ENCODE data around the gene HJURP. TPM values are rescaled to one million over a fixed set of nuclear protein-coding genes. Genes with fewer than 3 reads are reported as not detected.
A peak's percentile ranks its signal among the peaks of the same experiment; 100 is the strongest.

HJURP gene
- total RNA-seq, 1 donor from 2014 or later, result 11.4 TPM

DNA sequence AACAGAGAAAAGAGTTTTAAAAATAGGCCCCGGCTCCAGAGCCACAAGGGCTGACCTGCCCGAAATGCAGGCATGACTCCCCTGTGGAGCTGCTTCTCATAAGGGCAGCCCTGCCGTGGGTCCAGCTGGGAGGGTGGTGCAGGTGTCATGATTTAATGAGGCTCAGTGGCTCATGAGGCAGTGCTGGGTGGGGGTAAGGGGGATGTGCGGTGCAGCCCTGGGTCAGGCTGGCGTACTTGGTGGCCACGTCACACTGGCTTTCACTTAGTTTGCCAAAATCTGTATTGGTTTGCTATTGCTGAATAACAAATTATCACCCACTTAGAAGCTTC, 33.6 kb downstream of the HJURP start:
- Mint-ChIP-seq H3K27me3 (ENCODE audit: unreplicated experiment) (peaks cover 4% of the 10 kb centered on the region), H3K9me3 (ENCODE audit: unreplicated experiment) (no peaks in the 10 kb centered on the region), H3K4me1 (ENCODE audit: unreplicated experiment) (peaks cover 3% of the 10 kb centered on the region), H3K36me3 (ENCODE audit: low read depth, unreplicated experiment) (no peaks in the 10 kb centered on the region), H3K4me3 (ENCODE audit: unreplicated experiment) (no peak overlapping the region), H3K27ac (ENCODE audit: unreplicated experiment) (no peak overlapping the region)
- TF ChIP-seq, protein P1, sequence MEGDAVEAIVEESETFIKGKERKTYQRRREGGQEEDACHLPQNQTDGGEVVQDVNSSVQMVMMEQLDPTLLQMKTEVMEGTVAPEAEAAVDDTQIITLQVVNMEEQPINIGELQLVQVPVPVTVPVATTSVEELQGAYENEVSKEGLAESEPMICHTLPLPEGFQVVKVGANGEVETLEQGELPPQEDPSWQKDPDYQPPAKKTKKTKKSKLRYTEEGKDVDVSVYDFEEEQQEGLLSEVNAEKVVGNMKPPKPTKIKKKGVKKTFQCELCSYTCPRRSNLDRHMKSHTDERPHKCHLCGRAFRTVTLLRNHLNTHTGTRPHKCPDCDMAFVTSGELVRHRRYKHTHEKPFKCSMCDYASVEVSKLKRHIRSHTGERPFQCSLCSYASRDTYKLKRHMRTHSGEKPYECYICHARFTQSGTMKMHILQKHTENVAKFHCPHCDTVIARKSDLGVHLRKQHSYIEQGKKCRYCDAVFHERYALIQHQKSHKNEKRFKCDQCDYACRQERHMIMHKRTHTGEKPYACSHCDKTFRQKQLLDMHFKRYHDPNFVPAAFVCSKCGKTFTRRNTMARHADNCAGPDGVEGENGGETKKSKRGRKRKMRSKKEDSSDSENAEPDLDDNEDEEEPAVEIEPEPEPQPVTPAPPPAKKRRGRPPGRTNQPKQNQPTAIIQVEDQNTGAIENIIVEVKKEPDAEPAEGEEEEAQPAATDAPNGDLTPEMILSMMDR (IDR thresholded peaks at IDR 0.05; ENCODE audit: unreplicated experiment), result no peak
- DNase-seq (ENCODE audit: low spot score), result no peak

DNA sequence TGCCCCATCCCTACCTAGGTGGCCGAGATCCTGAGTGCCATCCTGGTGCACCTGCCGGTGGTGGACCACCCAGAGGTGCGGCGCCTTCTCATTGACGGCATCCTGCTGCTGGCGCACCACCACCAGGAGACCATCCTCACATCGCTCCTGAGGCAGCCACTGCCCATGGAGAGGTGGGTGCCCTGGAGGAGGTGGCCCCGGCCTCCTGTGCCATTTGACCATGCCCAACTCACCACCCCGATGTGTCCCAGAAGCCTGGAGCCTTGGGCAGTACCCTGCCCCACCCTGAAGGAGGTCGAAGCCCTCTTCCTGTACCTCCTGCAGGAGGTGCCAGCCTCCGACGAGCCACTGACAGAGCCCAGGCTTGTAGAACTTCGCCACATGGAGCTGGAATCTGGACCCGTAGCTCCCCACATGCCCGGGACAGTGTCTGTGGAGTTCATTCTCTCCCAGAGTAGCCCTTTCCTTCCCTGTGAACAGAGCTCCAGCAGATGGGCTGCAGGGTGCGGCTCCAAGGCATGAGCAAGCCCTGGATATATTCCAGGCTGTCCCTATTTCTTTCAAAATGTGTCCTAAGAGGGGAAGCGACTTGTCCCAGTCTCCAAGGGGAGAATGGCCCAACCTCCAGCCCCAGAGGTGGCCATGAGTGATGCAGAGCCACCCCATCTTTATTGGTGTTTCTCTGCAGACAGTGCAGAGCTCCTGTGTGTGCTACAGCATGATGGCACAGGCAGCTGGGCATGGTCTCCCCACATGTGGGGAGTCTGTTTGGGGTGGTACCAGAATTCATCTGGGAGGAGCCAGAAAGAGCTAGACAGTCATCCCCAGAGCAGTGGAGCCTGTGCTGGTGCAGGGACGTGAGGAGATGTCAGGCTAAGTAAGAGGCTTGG, 34.2 kb downstream of the HJURP start:
- peaks cover 3% of the 10 kb centered on the region for H3K4me1 Mint-ChIP-seq (ENCODE audit: unreplicated experiment)
- DNase-seq (ENCODE audit: low spot score), result no peak
- H3K4me3 Mint-ChIP-seq (ENCODE audit: unreplicated experiment), result no peak overlapping the region
- H3K27me3 Mint-ChIP-seq (ENCODE audit: unreplicated experiment), result peaks cover 4% of the 10 kb centered on the region
- no peaks in the 10 kb centered on the region for H3K9me3 Mint-ChIP-seq (ENCODE audit: unreplicated experiment)
- TF ChIP-seq, protein P1 (IDR thresholded peaks at IDR 0.05; ENCODE audit: unreplicated experiment), result no peak
- no peak overlapping the region for H3K27ac Mint-ChIP-seq (ENCODE audit: unreplicated experiment)
- no peaks in the 10 kb centered on the region for H3K36me3 Mint-ChIP-seq (ENCODE audit: low read depth, unreplicated experiment)

DNA sequence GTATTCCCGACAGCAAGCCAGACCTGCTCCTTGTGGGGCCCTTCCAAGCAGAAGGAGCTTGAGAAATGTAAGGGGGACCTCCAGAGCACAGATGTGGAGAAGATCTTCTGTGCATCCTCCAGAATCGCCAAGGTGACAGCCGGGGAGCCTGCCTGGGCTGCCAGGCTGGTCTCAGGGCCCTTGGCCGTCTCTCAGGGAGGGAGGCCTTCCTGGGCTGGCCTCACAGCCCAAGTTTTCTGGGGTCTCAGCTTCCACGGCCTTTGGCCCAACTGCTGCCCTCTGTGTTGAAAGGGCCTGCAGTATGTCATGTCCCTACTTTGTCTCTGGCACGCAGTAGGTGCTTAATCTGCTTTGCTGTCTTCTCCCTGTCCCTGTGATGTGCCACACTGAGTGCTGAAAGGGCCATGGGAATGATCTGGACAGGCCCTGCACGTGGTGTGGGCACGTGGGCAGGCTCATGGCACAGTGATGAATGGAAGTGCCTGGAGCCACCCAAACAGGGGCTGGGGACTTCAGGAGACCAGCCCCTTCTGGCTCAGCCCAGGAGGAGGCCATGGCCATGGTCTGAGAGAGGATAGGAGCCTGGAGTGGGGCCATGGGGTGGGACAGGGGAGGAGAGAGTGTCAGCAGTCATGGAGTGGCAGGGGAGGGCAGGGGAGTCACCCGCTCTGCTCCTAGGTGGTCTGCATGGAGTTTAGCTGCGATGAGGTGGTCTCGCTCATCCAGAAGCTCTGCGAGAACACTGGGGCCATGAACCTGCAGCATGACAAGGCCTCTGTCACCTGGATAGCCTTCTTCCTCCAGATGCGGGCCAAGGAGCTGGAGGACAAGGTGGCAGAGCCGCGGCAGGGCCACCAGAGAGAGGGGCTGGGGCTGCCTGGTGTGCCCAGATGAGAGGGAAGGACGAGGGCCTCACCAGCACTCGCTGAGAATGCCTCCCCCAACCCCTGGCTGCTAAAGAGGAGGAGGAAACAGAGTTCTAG, 35.4 kb downstream of the HJURP start:
- peaks cover 3% of the 10 kb centered on the region for H3K4me1 Mint-ChIP-seq (ENCODE audit: unreplicated experiment)
- TF ChIP-seq, protein P1 (IDR thresholded peaks at IDR 0.05; ENCODE audit: unreplicated experiment), result no peak
- peaks cover 4% of the 10 kb centered on the region for H3K27me3 Mint-ChIP-seq (ENCODE audit: unreplicated experiment)
- no peaks in the 10 kb centered on the region for H3K36me3 Mint-ChIP-seq (ENCODE audit: low read depth, unreplicated experiment)
- no peaks in the 10 kb centered on the region for H3K9me3 Mint-ChIP-seq (ENCODE audit: unreplicated experiment)
- no peak for DNase-seq (ENCODE audit: low spot score)
- H3K4me3 Mint-ChIP-seq (ENCODE audit: unreplicated experiment), result no peak overlapping the region
- no peak overlapping the region for H3K27ac Mint-ChIP-seq (ENCODE audit: unreplicated experiment)

- Mint-ChIP-seq H3K27ac (ENCODE audit: unreplicated experiment) (peak overlapping the region; percentile 18), H3K4me3 (ENCODE audit: unreplicated experiment) (no peak overlapping the region), H3K27me3 (ENCODE audit: unreplicated experiment) (peaks cover 4% of the 10 kb centered on the region), H3K9me3 (ENCODE audit: unreplicated experiment) (no peaks in the 10 kb centered on the region), H3K36me3 (ENCODE audit: low read depth, unreplicated experiment) (no peaks in the 10 kb centered on the region), H3K4me1 (ENCODE audit: unreplicated experiment) (peaks cover 3% of the 10 kb centered on the region)
- DNase-seq (ENCODE audit: low spot score), result no peak
- TF ChIP-seq, protein P1 (IDR thresholded peaks at IDR 0.05; ENCODE audit: unreplicated experiment), result no peak
These were observed 36.2 kb downstream of the HJURP start for GRCh38 chr2:233817995-233818638.
